NOMO-1 treated with DMSO at 0.1 percent for 48 hours (cell line): ENCODE data around the gene IFT122.
A peak's percentile ranks its signal among the peaks of the same experiment; 100 is the strongest.
"Not testable (repeated sequence)": the region's sequence is repeated elsewhere in the genome, so short reads cannot be mapped to it uniquely, and the experiment has no call there.

Source experiments
- DNase-seq: peaks from one replicate; lab custom pipeline; 2025; ENCODE audit not compliant: unreplicated experiment; lab: John Stamatoyannopoulos, UW

IFT122 gene

DNA sequence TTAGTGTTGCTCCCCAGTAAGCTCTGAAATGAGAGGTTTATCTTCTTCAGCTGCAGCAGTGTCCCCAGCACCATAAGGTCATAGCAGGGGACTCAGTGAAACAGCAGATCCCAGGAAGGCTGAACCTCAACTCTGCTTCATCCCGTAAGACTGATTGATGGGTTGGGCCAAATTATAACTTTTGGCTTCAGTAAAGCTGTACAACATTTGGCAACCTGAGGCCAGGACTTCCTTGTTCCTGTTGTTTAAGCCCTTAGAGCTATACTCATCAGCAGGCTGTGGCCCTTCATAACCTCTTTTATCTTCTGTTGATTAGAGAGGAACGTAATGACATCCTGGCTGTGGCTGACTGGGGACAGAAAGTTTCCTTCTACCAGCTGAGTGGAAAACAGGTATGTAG, 29.0 kb downstream of the IFT122 start:
- no peak for DNase-seq

DNA sequence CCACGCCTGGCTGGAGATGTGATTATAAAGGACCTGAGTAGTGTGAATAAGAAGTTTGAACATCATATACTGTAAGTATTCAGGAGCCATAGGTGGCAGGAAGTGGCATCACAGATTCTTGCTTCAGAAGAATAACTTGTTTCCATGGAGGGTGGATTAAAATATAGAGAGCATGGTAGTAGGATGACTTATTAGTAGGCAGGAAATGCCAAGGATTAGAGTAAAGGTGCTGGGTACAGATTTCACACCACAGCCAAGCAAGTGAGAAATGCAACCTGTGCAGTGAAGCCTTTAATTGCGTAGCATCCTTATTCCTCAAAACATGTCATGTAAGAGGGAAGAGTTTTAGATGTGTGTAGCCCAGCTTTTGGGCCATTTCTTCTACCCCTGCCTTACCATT, 30.8 kb downstream of the IFT122 start:
- no peak for DNase-seq

DNA sequence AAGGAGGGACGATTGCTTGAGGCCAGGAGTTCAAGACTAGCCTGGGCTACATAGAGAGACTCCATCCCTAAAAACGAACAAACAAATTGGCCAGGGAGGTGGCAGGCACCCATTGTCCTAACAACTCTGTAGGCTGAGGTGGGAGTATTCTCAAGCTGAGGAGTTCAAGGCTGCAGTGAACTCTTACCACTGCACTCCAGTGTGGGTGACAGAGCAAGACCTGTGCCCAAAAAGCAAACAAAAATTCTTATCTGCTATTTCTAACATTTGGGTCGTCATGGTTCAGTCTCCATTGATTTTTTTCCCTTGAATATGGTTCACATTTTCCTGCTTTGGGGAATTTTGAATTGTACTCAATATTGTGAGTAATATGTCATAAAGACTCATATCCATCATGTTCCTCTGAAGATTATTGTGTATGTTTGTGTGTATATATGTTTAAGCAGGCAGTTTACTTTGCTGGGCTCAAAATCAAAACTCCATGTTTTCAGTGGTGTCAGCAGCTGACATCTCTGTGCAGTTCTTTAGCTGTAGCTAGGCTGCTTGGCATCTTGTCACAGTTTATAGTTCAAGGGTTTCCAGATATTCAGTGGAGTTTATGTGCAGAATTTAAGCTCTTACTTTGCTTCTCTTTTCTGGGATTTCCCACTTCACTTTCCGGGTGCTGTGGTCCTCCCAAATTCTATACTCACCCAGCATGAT, 33.2 kb downstream of the IFT122 start:
- no peak for DNase-seq

- no peak for DNase-seq
Observed at GRCh38 chr3:129473769-129474152, 33.7 kb downstream of the IFT122 start.

DNA sequence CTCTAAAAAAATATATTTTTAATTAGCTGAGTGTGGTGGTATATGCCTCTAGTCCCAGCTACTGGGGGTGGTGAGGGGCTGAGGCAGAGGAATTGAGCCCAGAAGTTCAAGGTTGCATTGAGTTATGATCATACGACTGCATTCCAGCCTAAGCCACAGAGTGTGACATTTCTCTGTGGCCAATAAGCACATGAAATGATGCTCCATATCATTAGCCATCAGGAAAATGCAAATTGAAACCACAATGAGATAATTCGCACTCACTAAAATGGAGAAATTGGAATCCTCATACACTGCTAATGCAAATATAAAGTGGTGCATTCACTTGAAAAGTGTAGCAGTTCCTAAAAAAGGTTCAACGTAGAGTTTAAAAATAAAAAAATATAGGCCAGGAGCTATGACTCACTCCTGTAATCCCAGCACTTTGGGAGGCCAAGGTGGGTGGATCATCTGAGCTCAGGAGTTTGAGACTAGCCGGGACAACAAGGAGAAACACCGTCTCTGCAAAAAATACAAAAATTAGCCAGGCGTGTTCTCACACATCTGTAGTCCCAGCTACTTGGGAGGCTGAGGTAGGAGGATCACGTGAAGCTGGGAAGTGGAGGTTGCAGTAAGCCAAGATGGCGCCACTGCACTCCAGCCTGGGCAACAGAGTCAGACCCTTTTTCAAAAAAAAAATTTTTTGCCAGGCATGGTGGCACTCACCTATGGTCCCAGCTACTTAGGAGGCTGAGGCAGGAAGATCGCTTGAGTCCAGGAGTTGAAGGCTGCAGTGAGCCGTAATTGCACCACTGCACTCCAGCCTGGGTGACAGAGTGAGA, 35.2 kb downstream of the IFT122 start:
- DNase-seq, result no peak

GRCh38 chr3:129475863-129476262, 35.8 kb downstream of the IFT122 start:
- DNase-seq, result no peak

GRCh38 chr3:129476586-129476985, 36.6 kb downstream of the IFT122 start:
- DNase-seq, result no peak

- DNase-seq, result not testable (repeated sequence)
Observed at GRCh38 chr3:129481225-129481765, 41.3 kb downstream of the IFT122 start.

DNA sequence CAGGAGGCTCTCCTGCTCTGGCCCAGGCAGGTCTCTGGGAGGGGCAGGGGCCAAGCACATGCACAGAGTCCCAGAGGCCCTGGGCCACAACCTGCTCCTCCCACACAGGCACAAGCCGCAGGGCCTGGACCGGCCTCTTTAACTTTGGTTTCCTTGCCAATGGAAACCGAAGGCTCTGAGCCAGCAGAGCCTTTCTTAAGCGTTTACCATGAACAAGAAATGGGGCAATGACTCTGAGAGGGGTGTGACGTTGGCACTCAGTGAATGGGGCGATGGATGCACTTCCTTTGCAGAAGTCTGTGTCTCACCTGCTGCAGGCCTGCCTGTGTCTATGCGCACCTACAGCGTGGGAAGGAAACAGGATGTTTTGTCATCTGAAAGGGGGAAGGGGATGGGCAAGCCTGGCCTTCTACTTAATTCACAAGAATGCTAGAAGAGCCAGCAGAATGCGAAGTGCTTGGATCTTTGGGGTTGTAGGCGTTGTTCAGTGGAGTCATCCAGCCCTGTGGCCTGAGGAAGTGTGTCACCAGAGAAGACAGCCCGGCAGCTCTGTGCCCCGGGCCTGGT, 41.8 kb downstream of the IFT122 start:
- no peak for DNase-seq

- DNase-seq, result no peak
Observed at GRCh38 chr3:129482721-129483120, 42.7 kb downstream of the IFT122 start.

DNA sequence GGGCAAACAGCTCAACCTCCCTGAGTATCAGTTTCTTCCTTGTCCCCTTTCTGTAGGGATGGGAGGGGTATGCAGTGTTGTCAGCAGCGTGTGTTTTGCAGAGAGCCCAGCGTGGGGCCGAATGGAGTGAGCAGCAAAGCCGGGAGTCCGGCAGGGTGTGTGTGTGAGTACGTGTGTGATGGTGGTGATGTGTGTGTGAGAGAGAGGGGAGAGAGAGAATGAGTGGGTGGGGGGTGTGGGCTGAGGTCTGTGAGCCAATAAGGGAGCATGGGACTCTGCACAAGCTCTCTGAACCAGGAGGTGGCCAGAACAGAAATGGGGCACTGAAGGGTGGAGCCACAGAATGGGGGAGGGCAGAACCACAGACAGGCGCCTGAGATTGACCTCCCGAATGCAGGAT, 43.8 kb downstream of the IFT122 start:
- DNase-seq, result no peak

DNA sequence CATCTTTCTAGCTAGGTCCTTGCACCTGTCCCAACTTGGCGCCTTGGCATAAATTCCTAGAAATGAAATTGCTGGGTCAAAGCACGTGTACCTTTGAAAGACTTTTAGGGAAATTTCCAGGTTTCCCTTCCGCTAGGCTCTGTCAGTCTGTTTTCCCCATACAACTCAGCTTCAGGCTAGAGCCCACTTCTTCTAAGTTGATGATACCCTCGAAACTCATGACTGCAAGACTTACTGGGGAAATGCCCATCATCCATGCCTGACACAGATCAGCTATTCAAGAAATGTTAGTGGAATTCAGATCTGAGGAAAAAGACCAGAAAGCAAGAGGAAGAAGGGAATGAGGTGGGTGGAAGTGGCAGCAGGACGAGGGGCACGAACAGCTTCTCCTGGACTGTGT, 45.1 kb downstream of the IFT122 start:
- not testable (repeated sequence) for DNase-seq

GRCh38 chr3:129485721-129486663, 46.0 kb downstream of the IFT122 start:
- peak; percentile 34 for DNase-seq

DNA sequence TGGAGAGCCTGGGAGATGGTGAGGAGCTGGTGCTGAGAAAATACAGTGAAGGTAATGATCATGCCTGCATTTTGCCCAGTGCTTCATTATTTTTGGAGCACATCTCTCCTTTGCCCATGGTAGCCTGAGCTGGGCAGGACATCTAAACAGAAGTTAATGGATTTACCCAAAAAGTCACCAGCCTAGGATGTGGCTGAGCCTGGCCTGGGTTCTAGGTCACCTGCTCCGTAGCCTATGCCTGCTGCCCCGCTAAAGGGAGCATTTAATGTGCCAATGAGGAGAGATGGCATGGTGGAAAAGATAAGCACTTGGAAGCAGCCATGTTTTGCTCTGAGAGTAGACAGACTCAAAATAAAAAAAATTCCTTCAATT, 46.6 kb downstream of the IFT122 start:
- no peak for DNase-seq

DNA sequence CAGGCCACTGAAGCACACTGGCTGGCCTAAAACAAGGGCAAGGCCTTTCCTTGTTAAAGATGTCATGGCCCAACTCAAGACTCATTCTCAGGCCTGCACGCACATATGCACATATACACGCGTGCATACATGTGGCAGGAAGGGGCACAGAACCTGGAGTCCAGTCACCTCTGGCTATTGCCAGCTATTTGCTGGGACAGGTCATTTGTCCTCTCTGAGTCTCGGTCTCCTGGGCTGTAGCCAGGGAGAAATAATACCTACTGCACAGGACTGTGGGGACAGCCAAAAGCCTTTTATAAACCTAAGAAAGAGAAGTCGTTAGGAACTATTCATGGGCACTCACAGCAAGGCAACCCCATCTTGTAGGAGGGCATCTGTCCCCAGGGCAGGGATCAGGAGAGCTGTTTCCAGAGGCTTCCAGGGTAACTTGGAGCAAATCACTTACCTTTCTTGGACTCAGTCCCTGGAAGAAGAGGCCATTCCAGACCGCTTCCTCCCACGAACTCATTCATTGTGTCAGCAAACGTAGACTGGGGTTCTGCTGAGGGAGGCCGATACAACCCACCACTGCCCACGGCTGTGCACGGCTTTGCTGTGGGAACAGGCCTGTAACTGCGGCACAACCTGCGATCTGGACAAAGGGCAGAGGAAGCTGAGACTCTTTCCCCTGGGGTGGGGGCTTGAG, 47.3 kb downstream of the IFT122 start:
- no peak for DNase-seq

- not testable (repeated sequence) for DNase-seq
Observed at GRCh38 chr3:129487868-129488335, 47.9 kb downstream of the IFT122 start.

GRCh38 chr3:129489258-129489657, 49.2 kb downstream of the IFT122 start:
- DNase-seq, result peak; percentile 74

DNA sequence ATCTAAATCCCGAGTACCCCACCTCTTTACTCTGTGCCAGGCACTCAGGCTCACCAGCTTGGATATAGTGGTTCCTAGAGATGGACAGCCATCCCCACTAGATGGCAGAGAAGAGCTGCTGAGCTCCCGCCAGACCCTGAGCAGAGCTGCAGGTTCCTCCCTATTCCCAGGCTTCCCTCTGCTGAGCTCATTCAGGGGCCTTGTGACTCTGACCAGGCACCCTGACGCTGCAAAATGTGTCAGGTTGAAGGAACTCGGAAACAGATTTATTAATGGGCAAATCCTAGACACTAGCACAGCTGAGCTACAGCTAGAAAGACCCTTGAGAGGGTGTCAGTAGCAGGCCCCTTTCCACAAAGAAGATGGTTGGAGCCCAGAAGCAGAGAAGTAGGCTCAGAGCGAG, 50.2 kb downstream of the IFT122 start:
- peak; percentile 94 for DNase-seq

- DNase-seq, result not testable (repeated sequence)
Observed at GRCh38 chr3:129491077-129491476, 51.1 kb downstream of the IFT122 start.

GRCh38 chr3:129491794-129492193, 51.8 kb downstream of the IFT122 start:
- no peak for DNase-seq
